Ascending aorta (tissue), 2 donors: ENCODE data around the gene NLRP12. TPM values are rescaled to one million over a fixed set of nuclear protein-coding genes. Genes with fewer than 3 reads are reported as not detected.

ENCODE experiments used
- DNase-seq, 2 donors: peaks; one replicate each; pipeline ENCODE4 v3.0.0-alpha.2; 2019; ENCODE audit warnings: low spot score in 2 of 2
- H3K27ac ChIP-seq, 2 donors: fragments of 200-600 bp; sonication (generic); one replicate each; pipeline ENCODE4 v1.5.1; 2016 to 2017; ENCODE audit warnings: mild to moderate bottlenecking in 1 of 2
- H3K27me3 ChIP-seq: fragments of 200-600 bp; sonication (generic); one replicate; pipeline ENCODE4 v1.5.1; 2017
- H3K36me3 ChIP-seq, 2 donors: fragments of 200-600 bp; sonication (generic); one replicate each; pipeline ENCODE4 v1.5.1; 2016
- H3K4me1 ChIP-seq, 2 donors: fragments of 200-600 bp; sonication (generic); one replicate each; pipeline ENCODE4 v1.5.1; 2016 to 2017; ENCODE audit warnings: mild to moderate bottlenecking in 1 of 2
- H3K4me3 ChIP-seq, 2 donors: fragments of 200-600 bp; sonication (generic); one replicate each; pipeline ENCODE4 v1.5.1; 2016 to 2017; ENCODE audit warnings: mild to moderate bottlenecking in 1 of 2
- H3K9me3 ChIP-seq, 2 donors: fragments of 200-600 bp; sonication (generic); one replicate each; pipeline ENCODE4 v1.5.1; 2016
- intact Hi-C: fragments of 100-400 bp; cut with DNase I; formaldehyde crosslinking; loops from one replicate; pipeline ENCODE4 v1.15.1; 2023
- total RNA-seq: library from RNA; depleted of rRNA; stranded (reverse); fragments of >200 nt; gene quantifications from one replicate; pipeline ENCODE4 v1.1.0, GENCODE V29; 2016
- TF ChIP-seq, protein P1 (sequence below), 3 experiments: fragments of 200-600 bp in 2 of 3; fragments of 450-650 bp in 1 of 3; sonication (generic) in 2 of 3; IDR thresholded peaks; one replicate each; pipeline ENCODE4 v1.5.1; 2016 to 2019; ENCODE audit warnings: antibody characterized with exemption in 3 of 3, mild to moderate bottlenecking in 1 of 3, moderate library complexity in 1 of 3

The NLRP12 gene
- total RNA-seq, 1 donor from 2014 or later = not detected

DNA sequence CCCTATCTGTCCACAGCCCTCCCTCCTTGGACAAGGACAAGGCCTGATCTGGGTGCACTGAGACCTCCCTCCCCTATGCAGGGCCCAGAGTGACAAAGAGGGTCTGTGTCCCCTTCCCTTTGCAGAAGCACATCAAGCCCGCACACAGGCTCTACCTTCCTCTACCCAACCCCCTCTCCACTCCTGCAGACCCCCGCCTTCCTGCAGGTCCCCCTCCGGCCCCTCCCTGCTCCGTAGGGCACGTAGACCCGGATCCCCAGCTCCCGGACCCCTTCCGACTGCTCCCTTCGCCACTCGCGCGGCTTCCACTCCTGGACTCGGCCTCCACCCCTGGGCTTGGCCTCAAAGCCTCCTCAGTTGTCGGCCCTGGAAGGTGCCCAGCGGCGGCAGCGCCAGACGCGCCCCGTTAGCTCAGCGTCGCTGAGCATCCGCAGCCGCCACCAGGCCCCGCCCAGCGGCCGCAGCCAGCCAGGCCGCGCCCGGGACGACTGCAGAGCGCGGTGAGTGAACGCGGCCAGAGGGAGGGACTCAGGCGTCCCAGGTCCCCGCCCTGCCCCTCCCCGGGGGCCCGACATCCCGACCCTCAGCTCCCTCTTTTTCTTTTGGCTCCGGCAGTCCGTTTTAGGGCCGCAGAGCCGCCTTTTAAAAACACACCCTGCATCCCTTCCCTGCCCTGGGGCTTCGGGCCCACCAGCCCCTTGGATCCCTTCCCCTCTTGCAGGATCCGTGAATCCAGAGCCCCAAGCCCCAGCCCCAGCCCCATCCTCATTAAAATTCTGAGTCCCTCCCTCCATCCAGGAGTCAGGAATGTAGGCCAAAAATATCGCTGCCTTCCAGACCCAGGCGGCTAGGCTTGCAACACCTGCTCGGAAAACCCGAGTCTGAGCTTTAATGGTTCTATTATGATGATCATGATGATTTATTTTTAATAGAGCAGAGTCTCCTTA lies 42.1 kb upstream of the NLRP12 start:
- peaks cover 1 to 21% of the 10 kb centered on the region in 2 donors for H3K4me1 ChIP-seq
- intact Hi-C loops = loop anchor here (2.0 to 10.0 kb wide), 10 partner anchors 23 to 1541 kb away; partner anchors contain the start of genes LENG8, NDUFA3, OSCAR and PPP1R12C
- H3K4me3 ChIP-seq = peak overlapping the region; percentile 62 to 86
- no peaks in the 10 kb centered on the region for H3K9me3 ChIP-seq
- H3K27ac ChIP-seq = peak overlapping the region; percentile 96 to 98
- TF ChIP-seq, protein P1, sequence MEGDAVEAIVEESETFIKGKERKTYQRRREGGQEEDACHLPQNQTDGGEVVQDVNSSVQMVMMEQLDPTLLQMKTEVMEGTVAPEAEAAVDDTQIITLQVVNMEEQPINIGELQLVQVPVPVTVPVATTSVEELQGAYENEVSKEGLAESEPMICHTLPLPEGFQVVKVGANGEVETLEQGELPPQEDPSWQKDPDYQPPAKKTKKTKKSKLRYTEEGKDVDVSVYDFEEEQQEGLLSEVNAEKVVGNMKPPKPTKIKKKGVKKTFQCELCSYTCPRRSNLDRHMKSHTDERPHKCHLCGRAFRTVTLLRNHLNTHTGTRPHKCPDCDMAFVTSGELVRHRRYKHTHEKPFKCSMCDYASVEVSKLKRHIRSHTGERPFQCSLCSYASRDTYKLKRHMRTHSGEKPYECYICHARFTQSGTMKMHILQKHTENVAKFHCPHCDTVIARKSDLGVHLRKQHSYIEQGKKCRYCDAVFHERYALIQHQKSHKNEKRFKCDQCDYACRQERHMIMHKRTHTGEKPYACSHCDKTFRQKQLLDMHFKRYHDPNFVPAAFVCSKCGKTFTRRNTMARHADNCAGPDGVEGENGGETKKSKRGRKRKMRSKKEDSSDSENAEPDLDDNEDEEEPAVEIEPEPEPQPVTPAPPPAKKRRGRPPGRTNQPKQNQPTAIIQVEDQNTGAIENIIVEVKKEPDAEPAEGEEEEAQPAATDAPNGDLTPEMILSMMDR (IDR thresholded peaks at IDR 0.05) = no peak
- peaks cover 8 to 9% of the 10 kb centered on the region in 2 donors for H3K36me3 ChIP-seq
- H3K27me3 ChIP-seq = no peaks in the 10 kb centered on the region
- DNase-seq = peak in 1 of 2 donors; percentile 89

DNA sequence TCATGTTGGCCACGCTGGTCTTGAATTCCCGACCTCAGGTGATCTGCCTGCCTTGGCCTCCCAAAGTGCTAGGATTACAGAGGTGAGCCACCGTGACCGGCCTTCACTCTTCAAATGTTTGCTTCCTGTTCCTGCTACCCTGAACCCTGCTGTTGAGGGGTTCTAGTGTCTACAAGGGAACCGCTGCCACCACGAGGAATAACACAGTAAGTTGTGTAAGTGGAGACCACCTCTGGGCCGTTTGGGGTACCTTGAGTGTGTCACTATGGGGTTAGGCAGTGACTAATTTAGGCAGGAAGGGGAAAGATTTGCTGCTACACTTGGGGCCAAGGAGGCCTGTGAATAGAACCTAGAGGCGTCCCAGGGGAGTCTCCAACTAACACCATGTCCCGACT lies 41.4 kb upstream of the NLRP12 start:
- H3K4me3 ChIP-seq = peak overlapping the region; percentile 62 to 86
- intact Hi-C loops = loop anchor here (2.0 to 10.0 kb wide), 9 partner anchors 23 to 1542 kb away; partner anchors contain the start of genes LENG8, NDUFA3, OSCAR and PPP1R12C
- no peaks in the 10 kb centered on the region for H3K9me3 ChIP-seq
- peaks cover 0 to 21% of the 10 kb centered on the region in 2 donors for H3K4me1 ChIP-seq
- peak overlapping the region; percentile 96 to 98 for H3K27ac ChIP-seq
- DNase-seq = peak in 1 of 2 donors; percentile 66
- no peaks in the 10 kb centered on the region for H3K27me3 ChIP-seq
- H3K36me3 ChIP-seq = peaks cover 2 to 3% of the 10 kb centered on the region in 2 donors
- TF ChIP-seq, protein P1 (IDR thresholded peaks at IDR 0.05) = no peak

DNA sequence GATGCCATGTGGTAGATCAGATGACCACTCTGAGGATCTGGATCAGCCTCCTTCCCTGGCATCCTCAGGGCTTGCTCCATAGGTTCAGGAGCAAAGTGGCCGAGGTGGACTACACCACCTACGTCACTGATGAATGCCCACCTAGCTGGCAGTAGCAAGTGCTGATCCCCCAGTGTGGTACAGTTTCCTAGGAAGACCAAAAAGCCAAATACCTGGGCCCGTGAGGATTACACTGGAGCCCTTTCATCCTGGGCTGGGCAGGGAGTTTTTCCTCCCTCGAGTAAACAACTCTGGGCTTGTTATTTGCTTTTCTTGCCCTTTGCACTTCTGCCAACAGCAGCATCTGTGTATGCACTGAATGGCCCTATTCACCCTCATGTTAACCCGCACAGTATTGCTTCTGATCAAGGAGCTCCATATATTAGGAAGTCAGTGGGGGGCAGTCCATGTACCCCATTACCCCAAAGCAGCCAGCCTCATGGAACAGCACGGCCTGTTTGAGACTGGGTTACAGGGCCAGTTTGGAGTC lies 40.3 kb upstream of the NLRP12 start:
- intact Hi-C loops = loop anchor here (2.0 to 10.0 kb wide), 2 partner anchors 22 to 1250 kb away; partner anchors contain the start of gene PPP1R12C
- Histone ChIP-seq H3K4me1 (peaks cover 0 to 16% of the 10 kb centered on the region in 2 donors), H3K27me3 (no peaks in the 10 kb centered on the region), H3K4me3 (no peak overlapping the region), H3K36me3 (no peaks in the 10 kb centered on the region), H3K27ac (no peak overlapping the region), H3K9me3 (no peaks in the 10 kb centered on the region)
- TF ChIP-seq, protein P1 (IDR thresholded peaks at IDR 0.05) = no peak
- DNase-seq = no peak

DNA sequence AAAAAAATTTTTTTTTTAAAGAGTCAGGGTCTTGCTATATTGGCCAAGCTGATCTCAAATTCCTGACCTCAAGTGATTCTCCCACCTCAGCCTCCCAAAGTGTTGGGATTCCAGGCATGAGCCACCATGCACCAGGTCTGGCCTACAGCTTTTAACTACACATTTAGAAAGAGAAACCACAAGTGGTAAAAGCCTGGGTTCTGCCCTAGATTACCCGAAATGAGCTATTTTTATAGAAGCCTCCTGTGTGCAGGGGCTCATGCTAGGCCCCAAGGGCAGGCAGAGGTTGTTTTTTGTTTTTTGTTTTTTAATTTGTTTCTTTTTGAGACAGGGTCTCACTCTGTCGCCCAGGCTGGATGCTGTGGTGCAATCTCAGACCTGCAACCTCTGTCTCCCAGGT lies 29.6 kb upstream of the NLRP12 start:
- intact Hi-C loops = no loop called here
- no peak for DNase-seq
- Histone ChIP-seq H3K27ac (no peak overlapping the region), H3K4me3 (no peak overlapping the region), H3K36me3 (no peaks in the 10 kb centered on the region), H3K4me1 (no peaks in the 10 kb centered on the region), H3K27me3 (no peaks in the 10 kb centered on the region), H3K9me3 (no peaks in the 10 kb centered on the region)
- TF ChIP-seq, protein P1 (IDR thresholded peaks at IDR 0.05) = no peak

DNA sequence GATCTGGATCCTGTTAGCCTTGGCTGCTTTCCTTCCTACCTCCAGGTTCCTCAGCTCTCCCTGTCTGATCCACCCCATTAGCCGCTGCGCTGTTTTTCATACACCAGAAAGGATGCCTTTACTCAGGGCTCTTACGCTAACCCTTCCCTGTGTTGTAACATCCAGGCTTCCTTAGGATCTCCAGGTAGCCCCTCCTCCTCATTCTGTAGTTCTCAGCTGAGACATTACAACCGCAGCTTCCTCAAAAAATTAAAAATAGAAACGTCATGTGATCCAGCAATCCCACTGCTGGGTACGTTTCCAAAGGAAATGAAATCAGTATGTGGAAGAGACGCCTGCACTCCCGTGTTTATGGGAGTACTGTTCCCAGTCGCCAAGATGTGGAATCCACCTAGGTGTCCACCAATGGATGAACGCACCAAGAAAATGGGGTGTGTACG lies 25.1 kb upstream of the NLRP12 start:
- Histone ChIP-seq H3K27ac (no peak overlapping the region), H3K9me3 (no peaks in the 10 kb centered on the region), H3K36me3 (no peaks in the 10 kb centered on the region), H3K4me1 (no peaks in the 10 kb centered on the region), H3K27me3 (no peaks in the 10 kb centered on the region), H3K4me3 (no peak overlapping the region)
- TF ChIP-seq, protein P1 (IDR thresholded peaks at IDR 0.05) = no peak
- intact Hi-C loops = no loop called here
- no peak for DNase-seq
